Body of pancreas (tissue), 4 donors: ENCODE data around the gene RNF10.

Source experiments
- POLR2A ChIP-seq, 3 donors: fragments of 450-650 bp; IDR thresholded peaks; one replicate each; pipeline ENCODE4 v1.6.1; 2016; ENCODE audit warnings: antibody characterized with exemption in 3 of 3, mild to moderate bottlenecking in 2 of 3
- TF ChIP-seq, protein P1 (sequence below), 7 experiments: fragments of 450-650 bp in 4 of 7; fragments of 200-600 bp in 3 of 7; sonication (generic) in 3 of 7; IDR thresholded peaks; one replicate each; pipeline ENCODE4 v1.5.1; 2016 to 2019; ENCODE audit warnings: antibody characterized with exemption in 7 of 7

DNA sequence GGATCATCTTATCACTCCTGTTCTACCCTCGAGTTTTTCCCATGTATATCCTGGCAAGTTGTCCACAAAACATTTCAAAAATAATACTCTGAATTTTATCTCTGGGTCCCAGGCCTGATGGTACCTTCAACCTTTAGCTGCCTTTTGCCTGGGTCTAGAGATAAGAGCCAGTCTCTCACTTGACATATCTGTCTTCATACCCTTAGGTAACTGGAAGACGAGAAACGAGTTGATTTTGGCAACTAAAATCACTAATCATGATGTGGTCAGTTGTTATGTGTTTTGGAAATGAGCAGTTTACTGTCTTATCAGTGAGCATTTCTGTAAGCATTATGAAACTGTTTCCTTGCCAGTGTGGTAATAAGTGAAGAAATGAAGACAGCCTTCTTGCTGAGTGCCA is 6.3 kb downstream of the RNF10 start:
- TF ChIP-seq, protein P1, sequence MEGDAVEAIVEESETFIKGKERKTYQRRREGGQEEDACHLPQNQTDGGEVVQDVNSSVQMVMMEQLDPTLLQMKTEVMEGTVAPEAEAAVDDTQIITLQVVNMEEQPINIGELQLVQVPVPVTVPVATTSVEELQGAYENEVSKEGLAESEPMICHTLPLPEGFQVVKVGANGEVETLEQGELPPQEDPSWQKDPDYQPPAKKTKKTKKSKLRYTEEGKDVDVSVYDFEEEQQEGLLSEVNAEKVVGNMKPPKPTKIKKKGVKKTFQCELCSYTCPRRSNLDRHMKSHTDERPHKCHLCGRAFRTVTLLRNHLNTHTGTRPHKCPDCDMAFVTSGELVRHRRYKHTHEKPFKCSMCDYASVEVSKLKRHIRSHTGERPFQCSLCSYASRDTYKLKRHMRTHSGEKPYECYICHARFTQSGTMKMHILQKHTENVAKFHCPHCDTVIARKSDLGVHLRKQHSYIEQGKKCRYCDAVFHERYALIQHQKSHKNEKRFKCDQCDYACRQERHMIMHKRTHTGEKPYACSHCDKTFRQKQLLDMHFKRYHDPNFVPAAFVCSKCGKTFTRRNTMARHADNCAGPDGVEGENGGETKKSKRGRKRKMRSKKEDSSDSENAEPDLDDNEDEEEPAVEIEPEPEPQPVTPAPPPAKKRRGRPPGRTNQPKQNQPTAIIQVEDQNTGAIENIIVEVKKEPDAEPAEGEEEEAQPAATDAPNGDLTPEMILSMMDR (IDR thresholded peaks at IDR 0.05), result no peak
- TF ChIP-seq POLR2A (IDR thresholded peaks at IDR 0.05), result no peak
